T-cell (primary cell): Measurements from ENCODE around the gene SIPA1L2. TPM values are rescaled to one million over a fixed set of nuclear protein-coding genes. Genes with fewer than 3 reads are reported as not detected.

Experiments
- ATAC-seq, 4 experiments: fragments of 200-7000 bp in 3 of 4; fragments of 150-1000 bp in 1 of 4; cut with Tn5 transposase; replicated peaks in 1 of 4; 1 replicate in 3 of 4; 2 replicates in 1 of 4; pipeline ENCODE4 v1.10.0; 2021; ENCODE audit warnings: moderate library complexity in 3 of 4, mild to moderate bottlenecking in 2 of 4, moderate number of reproducible peaks in 1 of 4
- CTCF ChIA-PET, 2 donors: fragments of 300-600 bp; sonication (Branson Sonifier 250); formaldehyde crosslinking; loops; one replicate each; lab custom pipeline; 2022; ENCODE audit warnings: antibody characterized with exemption in 2 of 2; lab: Charles Lee
- POLR2A ChIA-PET, 2 donors: fragments of 300-600 bp; sonication (Branson Sonifier 250); formaldehyde crosslinking; loops; one replicate each; lab custom pipeline; 2022; ENCODE audit warnings: antibody characterized with exemption in 2 of 2; lab: Charles Lee
- DNase-seq, 35 experiments: peaks; one replicate each; pipeline versions ENCODE4 v3.0.0 to v3.0.0-alpha.2; 2013 to 2023
- H3K27ac ChIP-seq: one replicate; pipeline ENCODE4 v1.5.1; 2013; ENCODE audit warnings: low read length
- H3K27me3 ChIP-seq, 2 experiments: replicated peaks in 1 of 2; 1 replicate in 1 of 2; 2 replicates in 1 of 2; pipeline versions ENCODE4 v1.6.1 to v1.7.0; 2013; ENCODE audit warnings: low read length in 1 of 2, mixed read lengths in 1 of 2; ENCODE audit not compliant: control insufficient read depth in 2 of 2, insufficient read depth in 2 of 2; ENCODE audit errors: extremely low read depth in 1 of 2
- H3K36me3 ChIP-seq, 2 donors: 1 replicate in 1 of 2; 2 replicates in 1 of 2; pipeline versions ENCODE4 v1.6.1 to v1.7.0; 2013; ENCODE audit warnings: low read length in 1 of 2; ENCODE audit not compliant: control insufficient read depth in 2 of 2, insufficient read depth in 1 of 2; ENCODE audit errors: extremely low read depth in 1 of 2
- H3K4me1 ChIP-seq, 2 experiments: 1 replicate in 1 of 2; 2 replicates in 1 of 2; pipeline versions ENCODE4 v1.6.1 to v1.7.0; 2013; ENCODE audit warnings: low read length in 2 of 2, mixed read lengths in 1 of 2; ENCODE audit not compliant: insufficient read depth in 2 of 2, control insufficient read depth in 1 of 2; ENCODE audit errors: extremely low read depth in 1 of 2
- H3K4me3 ChIP-seq, 2 donors: 1 replicate in 1 of 2; 2 replicates in 1 of 2; pipeline versions ENCODE4 v1.5.1 to v1.7.0; 2013; ENCODE audit warnings: mild to moderate bottlenecking in 2 of 2, low read length in 1 of 2, moderate library complexity in 1 of 2; ENCODE audit not compliant: control insufficient read depth in 1 of 2; ENCODE audit errors: extremely low read depth in 1 of 2
- H3K9me3 ChIP-seq: 2 replicates; pipeline ENCODE4 v1.7.0; 2013
- H3K27ac Mint-ChIP-seq, 2 donors: one replicate each; pipeline ENCODE4 v1.8.0; 2020 to 2021; ENCODE audit warnings: mild to moderate bottlenecking in 2 of 2, mixed read lengths in 2 of 2
- H3K27me3 Mint-ChIP-seq, 2 donors: one replicate each; pipeline ENCODE4 v1.8.0; 2021 to 2022; ENCODE audit warnings: mixed read lengths in 2 of 2
- H3K36me3 Mint-ChIP-seq: one replicate; pipeline ENCODE4 v1.8.0; 2021; ENCODE audit warnings: mixed read lengths
- H3K4me1 Mint-ChIP-seq, 3 donors: one replicate each; pipeline ENCODE4 v1.8.0; 2020 to 2022; ENCODE audit warnings: mixed read lengths in 3 of 3, mild to moderate bottlenecking in 1 of 3
- H3K4me3 Mint-ChIP-seq, 3 donors: one replicate each; pipeline ENCODE4 v1.8.0; 2020 to 2022; ENCODE audit warnings: mild to moderate bottlenecking in 3 of 3, mixed read lengths in 3 of 3, moderate library complexity in 3 of 3
- H3K9me3 Mint-ChIP-seq, 3 donors: one replicate each; pipeline ENCODE4 v1.8.0; 2020 to 2022; ENCODE audit warnings: mixed read lengths in 3 of 3
- WGBS: methylation state at CpG from one replicate; pipeline ENCODE4 v1.1.5; 2013; ENCODE audit warnings: missing lambda C conversion rate; ENCODE audit not compliant: insufficient coverage; 5-methylcytosine and 5-hydroxymethylcytosine counted together
- total RNA-seq, 35 experiments: library from RNA in 6 of 35; stranded (reverse) in 6 of 35; fragments of 120-200 nt in 1 of 35; gene quantifications; one replicate each; pipeline versions ENCODE4 v1.2.1 to v1.2.4 and lab custom pipeline; 2013 to 2026

Gene SIPA1L2
- total RNA-seq, 5 donors from 2014 or later (not counting 1 experiment from before 2014, with no cell fraction given): 0.70 to 3.3 (median 1.2) TPM

GRCh38 chr1:232650845-232651244 is 20.9 kb upstream of the SIPA1L2 start:
- Mint-ChIP-seq H3K9me3 (peaks cover 0 to 7% (median 0%) of the 10 kb centered on the region in 3 donors), H3K4me1 (peaks cover 0 to 3% (median 0%) of the 10 kb centered on the region in 3 donors), H3K27ac (no peak overlapping the region), H3K4me3 (no peak overlapping the region), H3K36me3 (no peaks in the 10 kb centered on the region), H3K27me3 (peaks cover 3 to 4% of the 10 kb centered on the region in 2 donors)
- ATAC-seq: no peak
- no peak for DNase-seq
- Histone ChIP-seq H3K36me3 (no peaks in the 10 kb centered on the region), H3K27me3 (peaks cover 0 to 2% of the 10 kb centered on the region in 2 experiments), H3K4me3 (no peak overlapping the region), H3K27ac (no peak overlapping the region), H3K4me1 (no peaks in the 10 kb centered on the region), H3K9me3 (no peaks in the 10 kb centered on the region)
- POLR2A ChIA-PET: no interaction called here
- 44% methylated on average over 1 of the region's 1 CpG for WGBS
- CTCF ChIA-PET: no interaction called here

- H3K27me3 Mint-ChIP-seq: peaks cover 3 to 4% of the 10 kb centered on the region in 2 donors
- H3K27ac Mint-ChIP-seq: no peak overlapping the region
- Histone ChIP-seq H3K4me3 (no peak overlapping the region), H3K27ac (no peak overlapping the region), H3K36me3 (no peaks in the 10 kb centered on the region), H3K4me1 (no peaks in the 10 kb centered on the region), H3K27me3 (no peaks in the 10 kb centered on the region), H3K9me3 (no peaks in the 10 kb centered on the region)
- DNase-seq (no peak), ATAC-seq (no peak)
- ChIA-PET CTCF (no interaction called here), POLR2A (no interaction called here)
- peaks cover 0 to 7% (median 0%) of the 10 kb centered on the region in 3 donors for H3K9me3 Mint-ChIP-seq
- H3K4me3 Mint-ChIP-seq: no peak overlapping the region
- H3K36me3 Mint-ChIP-seq: no peaks in the 10 kb centered on the region
- WGBS: no CpG with 5 or more reads among the region's 2 CpGs
- peaks cover 0 to 1% (median 0%) of the 10 kb centered on the region in 3 donors for H3K4me1 Mint-ChIP-seq
Observed at GRCh38 chr1:232650418-232650817, 20.5 kb upstream of the SIPA1L2 start.

GRCh38 chr1:232648316-232648715 is 18.4 kb upstream of the SIPA1L2 start:
- no peaks in the 10 kb centered on the region for H3K4me1 ChIP-seq
- Mint-ChIP-seq H3K4me1 (no peaks in the 10 kb centered on the region), H3K27ac (no peak overlapping the region), H3K36me3 (no peaks in the 10 kb centered on the region), H3K4me3 (no peak overlapping the region), H3K9me3 (peaks cover 0 to 7% (median 0%) of the 10 kb centered on the region in 3 donors), H3K27me3 (no peaks in the 10 kb centered on the region)
- no peak overlapping the region for H3K4me3 ChIP-seq
- DNase-seq: no peak
- H3K27me3 ChIP-seq: no peaks in the 10 kb centered on the region
- CTCF ChIA-PET: no interaction called here
- POLR2A ChIA-PET: no interaction called here
- no peaks in the 10 kb centered on the region for H3K9me3 ChIP-seq
- WGBS: no CpG with 5 or more reads among the region's 3 CpGs
- no peaks in the 10 kb centered on the region for H3K36me3 ChIP-seq
- ATAC-seq: no peak
- no peak overlapping the region for H3K27ac ChIP-seq

- POLR2A ChIA-PET: no interaction called here
- Histone ChIP-seq H3K4me1 (no peaks in the 10 kb centered on the region), H3K27me3 (no peaks in the 10 kb centered on the region), H3K36me3 (no peaks in the 10 kb centered on the region), H3K4me3 (no peak overlapping the region), H3K27ac (no peak overlapping the region), H3K9me3 (no peaks in the 10 kb centered on the region)
- CTCF ChIA-PET: interaction anchor here in 1 of 2 donors (1.6 kb wide), 1 partner anchor 10 kb away, joined by 3 read pairs; no protein-coding TSS in a partner anchor
- Mint-ChIP-seq H3K27me3 (peaks cover 0 to 2% of the 10 kb centered on the region in 2 donors), H3K4me3 (no peak overlapping the region), H3K4me1 (no peaks in the 10 kb centered on the region), H3K9me3 (no peaks in the 10 kb centered on the region), H3K36me3 (no peaks in the 10 kb centered on the region), H3K27ac (no peak overlapping the region)
- ATAC-seq: no peak
- no peak for DNase-seq
- WGBS: no CpG with 5 or more reads among the region's 1 CpG
Observed at GRCh38 chr1:232644209-232644608, 14.3 kb upstream of the SIPA1L2 start.

- no peaks in the 10 kb centered on the region for H3K36me3 ChIP-seq
- ATAC-seq (no peak), DNase-seq (no peak)
- H3K4me1 ChIP-seq: no peaks in the 10 kb centered on the region
- ChIA-PET CTCF (interaction anchor here in 1 of 2 donors (0.6 kb wide), 1 partner anchor 16 kb away, joined by 3 read pairs; no protein-coding TSS in a partner anchor), POLR2A (no interaction called here)
- Mint-ChIP-seq H3K36me3 (no peaks in the 10 kb centered on the region), H3K27ac (no peak overlapping the region), H3K9me3 (no peaks in the 10 kb centered on the region), H3K4me1 (no peaks in the 10 kb centered on the region), H3K27me3 (peaks cover 0 to 2% of the 10 kb centered on the region in 2 donors), H3K4me3 (no peak overlapping the region)
- no peak overlapping the region for H3K4me3 ChIP-seq
- H3K27me3 ChIP-seq: no peaks in the 10 kb centered on the region
- no peak overlapping the region for H3K27ac ChIP-seq
- H3K9me3 ChIP-seq: no peaks in the 10 kb centered on the region
Observed at GRCh38 chr1:232643251-232643650, 13.3 kb upstream of the SIPA1L2 start.

- Mint-ChIP-seq H3K36me3 (no peaks in the 10 kb centered on the region), H3K27ac (no peak overlapping the region), H3K27me3 (peaks cover 0 to 2% of the 10 kb centered on the region in 2 donors), H3K4me1 (no peaks in the 10 kb centered on the region), H3K9me3 (no peaks in the 10 kb centered on the region), H3K4me3 (no peak overlapping the region)
- H3K4me1 ChIP-seq: no peaks in the 10 kb centered on the region
- H3K36me3 ChIP-seq: no peaks in the 10 kb centered on the region
- no peaks in the 10 kb centered on the region for H3K9me3 ChIP-seq
- POLR2A ChIA-PET: no interaction called here
- CTCF ChIA-PET: no interaction called here
- no peak for ATAC-seq
- no peaks in the 10 kb centered on the region for H3K27me3 ChIP-seq
- H3K4me3 ChIP-seq: no peak overlapping the region
- no peak overlapping the region for H3K27ac ChIP-seq
- no peak for DNase-seq
- no CpG with 5 or more reads among the region's 6 CpGs for WGBS
Observed at GRCh38 chr1:232641507-232641906, 11.6 kb upstream of the SIPA1L2 start.

- Histone ChIP-seq H3K36me3 (no peaks in the 10 kb centered on the region), H3K4me3 (no peak overlapping the region), H3K9me3 (no peaks in the 10 kb centered on the region), H3K27ac (no peak overlapping the region), H3K27me3 (peaks cover 0 to 7% of the 10 kb centered on the region in 2 experiments), H3K4me1 (no peaks in the 10 kb centered on the region)
- H3K36me3 Mint-ChIP-seq: no peaks in the 10 kb centered on the region
- H3K4me3 Mint-ChIP-seq: no peak overlapping the region
- POLR2A ChIA-PET: no interaction called here
- ATAC-seq (no peak), DNase-seq (no peak)
- no peaks in the 10 kb centered on the region for H3K9me3 Mint-ChIP-seq
- H3K27ac Mint-ChIP-seq: no peak overlapping the region
- CTCF ChIA-PET: interaction anchor here (0.5 to 2.9 kb wide), 4 partner anchors 9 to 1008 kb away, joined by 3 to 8 read pairs (median 4); no protein-coding TSS in a partner anchor
- WGBS: 80% methylated on average over 2 of the region's 2 CpGs
- H3K27me3 Mint-ChIP-seq: peaks cover 18% of the 10 kb centered on the region in 2 donors
- no peaks in the 10 kb centered on the region for H3K4me1 Mint-ChIP-seq
Observed at GRCh38 chr1:232636799-232637198, 6.9 kb upstream of the SIPA1L2 start.
